Measurements from ENCODE around the gene KIAA1614.

Gene KIAA1614

DNA sequence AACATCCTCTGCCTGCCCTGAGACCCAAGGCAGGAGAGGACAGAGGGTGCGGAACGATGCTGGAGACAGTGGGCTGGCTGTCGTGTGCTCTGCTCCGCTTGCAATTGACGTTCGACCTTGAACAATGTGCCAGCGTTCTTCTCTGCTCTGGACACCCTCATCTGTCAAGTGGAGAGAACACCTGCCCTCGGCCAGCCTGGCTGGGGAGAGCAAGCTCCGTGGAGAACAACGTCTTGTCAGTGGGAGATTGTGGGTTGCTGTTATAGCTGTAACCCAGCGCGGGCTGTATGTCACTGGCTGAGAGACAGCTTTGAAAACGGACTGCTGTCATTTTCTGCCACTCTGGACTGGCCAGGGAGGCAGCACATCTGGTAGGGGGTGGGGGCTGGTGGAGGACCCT lies 14.7 kb downstream of the KIAA1614 start:
- DNase-seq = no peak

DNA sequence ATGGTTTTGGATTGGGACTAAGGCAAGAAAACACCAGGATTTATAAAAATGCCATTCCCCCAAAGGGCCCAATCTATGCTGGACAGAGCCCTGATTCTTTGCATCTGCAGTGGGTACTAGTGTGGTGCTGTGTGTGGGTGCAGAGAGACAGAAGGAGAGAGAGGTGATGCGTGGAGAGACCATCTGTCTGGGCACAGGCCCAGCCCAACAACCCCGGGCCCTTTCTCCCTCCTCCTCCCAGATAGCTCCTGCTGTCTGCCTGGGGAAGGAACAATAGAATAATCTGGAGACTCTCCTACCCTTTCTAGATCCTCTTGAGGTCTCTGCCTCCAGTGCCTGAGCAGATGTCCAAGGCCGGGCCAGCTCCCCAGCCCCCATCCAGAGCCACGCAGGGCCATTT lies 15.1 kb downstream of the KIAA1614 start:
- no peak for DNase-seq

DNA sequence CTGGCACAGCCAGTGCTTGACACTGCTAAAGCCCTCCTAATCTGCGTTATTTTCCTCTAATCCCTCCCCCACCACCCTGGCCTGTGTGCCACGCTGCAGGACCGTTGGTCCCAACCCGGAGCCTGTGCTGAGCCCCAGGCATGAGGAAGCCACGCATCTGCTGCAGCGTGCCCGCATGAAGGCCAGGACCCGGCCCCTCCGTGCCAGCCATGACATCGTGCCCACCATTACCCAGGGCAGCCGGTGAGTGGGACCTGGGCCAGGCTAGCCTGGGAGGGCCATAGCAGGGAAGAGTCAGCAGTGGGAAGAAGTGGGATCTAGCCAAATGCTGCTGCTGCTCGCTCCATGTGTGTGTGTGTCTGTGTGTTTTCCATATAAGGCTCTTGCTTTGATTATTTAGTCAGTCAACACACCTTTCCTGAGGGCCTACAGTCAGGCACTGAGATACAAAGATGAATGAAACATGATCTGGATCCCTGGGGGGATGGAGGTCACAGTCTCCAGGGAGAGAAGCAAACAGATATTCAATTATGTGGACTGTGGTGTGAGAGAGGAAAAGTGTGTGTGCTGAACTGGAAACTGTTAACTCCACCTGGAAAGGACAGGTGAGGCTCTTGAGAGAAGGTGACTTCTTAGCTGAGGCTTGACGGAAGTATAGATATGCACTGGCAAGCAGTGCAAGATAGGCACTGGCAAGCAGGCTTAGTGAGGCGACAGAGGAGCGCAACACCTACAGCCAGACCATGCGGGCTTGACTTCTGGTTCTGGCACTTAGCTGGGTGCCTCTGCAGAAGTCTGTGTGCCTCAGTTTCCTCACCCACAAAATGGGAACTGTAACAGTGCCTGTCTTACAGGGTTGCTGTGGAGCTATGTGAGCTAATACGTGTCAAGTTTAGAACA lies 15.9 kb downstream of the KIAA1614 start:
- no peak for DNase-seq

DNA sequence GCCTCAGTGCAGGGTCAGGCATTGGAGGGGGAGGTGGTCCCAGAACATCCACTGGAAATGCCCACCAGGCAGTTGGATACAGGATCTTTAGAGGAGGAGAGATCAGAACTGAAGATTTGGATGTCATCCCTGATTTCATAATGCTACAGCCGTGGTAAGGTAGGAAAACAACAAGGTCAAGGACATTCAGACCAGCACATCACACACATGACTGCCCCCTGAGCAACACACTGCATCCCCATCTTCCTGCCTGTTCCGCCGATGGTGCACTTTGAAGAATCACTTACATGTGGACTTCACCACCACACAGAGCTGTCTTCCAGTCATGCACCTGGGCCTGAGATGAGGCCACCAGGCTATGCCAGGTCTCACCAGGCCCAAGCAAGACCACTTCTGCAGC lies 16.7 kb downstream of the KIAA1614 start:
- DNase-seq = no peak

DNA sequence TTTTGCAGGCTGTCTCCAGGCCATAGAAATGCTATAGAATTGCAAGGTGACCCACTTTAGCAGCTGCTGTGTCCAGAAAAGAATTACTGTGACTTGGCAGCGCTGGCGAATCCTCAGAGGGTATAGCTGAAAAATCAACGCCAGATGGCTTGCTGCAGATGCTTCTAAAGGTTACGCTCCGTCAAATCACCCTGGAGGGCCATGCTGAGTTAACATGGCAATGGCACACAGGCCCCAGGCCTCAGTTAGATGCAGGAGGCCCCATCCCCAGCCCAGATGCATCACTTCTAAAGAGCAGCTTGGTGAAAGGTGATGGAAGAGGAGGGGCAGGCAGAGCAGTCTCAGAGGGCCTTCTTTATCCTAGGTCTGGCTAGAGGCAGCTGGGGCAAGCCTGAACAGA lies 18.0 kb downstream of the KIAA1614 start:
- no peak for DNase-seq

DNA sequence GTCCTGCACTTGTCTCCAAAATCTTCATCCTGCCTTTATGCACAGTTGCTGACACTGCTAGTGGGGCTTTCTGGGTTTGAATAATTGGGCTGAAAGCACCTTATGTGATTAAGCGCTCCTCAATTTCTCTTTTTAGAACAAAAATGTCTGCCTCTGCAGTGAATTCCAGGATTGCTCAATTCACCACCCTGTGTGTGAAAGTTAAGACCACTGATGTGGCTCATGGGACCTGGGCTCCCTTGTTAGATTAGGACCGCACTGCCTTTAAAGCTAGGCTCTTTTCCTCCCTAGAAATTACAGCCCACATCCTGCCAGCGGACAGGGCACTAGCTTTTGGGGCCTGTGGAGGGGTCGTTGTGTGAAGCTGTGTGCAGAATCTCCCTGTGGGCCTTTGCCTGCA lies 18.8 kb downstream of the KIAA1614 start:
- no peak for DNase-seq

DNA sequence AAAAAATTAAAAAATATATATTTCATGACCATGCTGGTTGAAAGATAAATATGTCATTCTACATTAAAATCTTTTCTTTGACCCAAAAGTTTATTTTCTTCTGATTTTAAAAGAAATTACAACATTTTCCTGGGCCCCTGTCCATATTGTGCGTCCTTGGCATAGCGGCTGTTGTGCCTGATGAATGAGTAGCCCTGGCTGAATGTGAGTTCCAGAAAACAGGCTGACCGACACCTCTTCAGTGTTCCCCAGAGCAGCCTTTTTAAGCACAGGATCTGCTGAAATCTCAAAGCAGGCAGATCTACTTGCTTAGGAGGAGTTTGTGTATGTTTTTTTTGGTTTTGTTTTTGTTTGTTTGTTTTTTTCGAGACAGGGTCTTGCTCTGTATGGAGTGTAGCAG lies 19.7 kb downstream of the KIAA1614 start:
- no peak for DNase-seq

DNA sequence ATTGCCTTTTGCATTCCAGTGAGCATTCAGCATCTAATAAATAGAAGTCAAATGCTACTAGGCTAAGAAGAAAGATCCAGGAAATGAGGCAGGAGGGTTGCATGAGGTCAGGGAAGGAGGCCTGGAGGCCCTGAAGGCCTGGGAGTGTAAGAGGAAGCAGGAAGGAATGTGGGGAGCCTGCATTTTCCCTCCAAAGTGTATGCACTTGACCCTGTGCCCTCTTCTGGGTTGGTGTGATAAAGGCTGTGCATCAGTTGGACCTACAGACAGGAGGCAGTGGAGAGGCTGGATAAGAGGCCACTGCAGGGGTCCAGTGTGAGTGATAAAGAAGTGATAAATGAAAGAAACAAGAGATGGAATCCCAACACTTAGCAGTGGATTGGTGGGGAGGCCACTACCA lies 20.4 kb downstream of the KIAA1614 start:
- DNase-seq = peak; percentile 46

DNA sequence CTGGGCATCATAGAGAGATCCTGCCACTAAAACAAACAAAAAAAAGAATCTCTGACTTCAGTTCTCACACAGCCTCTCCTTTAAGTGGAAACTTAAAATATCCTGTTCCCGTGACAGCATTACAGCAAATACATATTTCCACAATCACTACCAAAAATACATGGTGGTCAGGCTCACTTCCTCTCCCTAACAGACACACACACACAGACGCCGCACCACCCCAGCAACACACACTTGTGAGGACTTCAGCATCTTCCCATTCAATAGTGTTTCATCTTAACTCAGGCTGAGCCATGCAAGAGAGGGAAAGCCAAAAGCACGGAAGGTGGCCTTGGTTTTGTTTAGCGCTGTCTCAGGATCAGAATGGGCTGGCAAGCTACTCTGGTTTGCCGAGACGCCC lies 21.9 kb downstream of the KIAA1614 start:
- DNase-seq = peak; percentile 64

DNA sequence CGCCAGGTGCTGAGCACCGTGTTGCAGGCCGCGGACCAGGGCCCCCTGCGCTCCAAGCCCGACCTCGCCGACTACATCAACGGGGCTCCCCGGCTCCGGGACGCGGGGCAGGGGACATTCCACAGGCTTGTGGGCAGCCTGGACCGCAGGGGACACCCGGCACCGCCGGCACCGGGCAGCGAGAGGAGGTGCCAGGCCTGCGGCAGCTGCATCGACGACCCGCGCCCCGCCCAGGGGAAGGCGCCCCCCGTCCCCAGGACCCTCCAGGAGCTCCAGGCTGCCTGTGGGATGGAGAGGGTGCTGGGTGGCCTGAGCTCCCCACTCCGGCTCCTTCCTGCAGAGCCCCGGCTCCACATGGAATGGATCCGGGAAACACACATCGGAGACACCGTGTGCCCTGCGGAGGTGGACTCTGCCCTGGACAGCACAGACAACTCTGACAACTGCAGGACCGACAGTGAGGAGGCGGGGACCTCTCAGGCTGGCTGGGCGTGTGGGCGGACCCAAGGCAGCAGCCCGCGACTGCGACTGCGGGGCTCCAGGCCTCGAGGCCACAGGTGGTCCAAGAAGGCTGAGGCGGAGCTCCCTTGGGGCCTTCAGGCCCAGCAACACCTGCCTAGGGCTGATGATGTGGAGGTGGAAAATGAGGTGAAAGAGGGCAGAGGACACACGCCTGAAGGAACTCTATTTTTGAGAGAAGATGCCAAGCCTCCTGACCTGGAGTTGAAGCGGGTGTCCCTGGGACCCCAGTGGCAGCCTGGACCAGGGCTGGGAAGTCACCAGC lies 22.8 kb downstream of the KIAA1614 start:
- DNase-seq = no peak

DNA sequence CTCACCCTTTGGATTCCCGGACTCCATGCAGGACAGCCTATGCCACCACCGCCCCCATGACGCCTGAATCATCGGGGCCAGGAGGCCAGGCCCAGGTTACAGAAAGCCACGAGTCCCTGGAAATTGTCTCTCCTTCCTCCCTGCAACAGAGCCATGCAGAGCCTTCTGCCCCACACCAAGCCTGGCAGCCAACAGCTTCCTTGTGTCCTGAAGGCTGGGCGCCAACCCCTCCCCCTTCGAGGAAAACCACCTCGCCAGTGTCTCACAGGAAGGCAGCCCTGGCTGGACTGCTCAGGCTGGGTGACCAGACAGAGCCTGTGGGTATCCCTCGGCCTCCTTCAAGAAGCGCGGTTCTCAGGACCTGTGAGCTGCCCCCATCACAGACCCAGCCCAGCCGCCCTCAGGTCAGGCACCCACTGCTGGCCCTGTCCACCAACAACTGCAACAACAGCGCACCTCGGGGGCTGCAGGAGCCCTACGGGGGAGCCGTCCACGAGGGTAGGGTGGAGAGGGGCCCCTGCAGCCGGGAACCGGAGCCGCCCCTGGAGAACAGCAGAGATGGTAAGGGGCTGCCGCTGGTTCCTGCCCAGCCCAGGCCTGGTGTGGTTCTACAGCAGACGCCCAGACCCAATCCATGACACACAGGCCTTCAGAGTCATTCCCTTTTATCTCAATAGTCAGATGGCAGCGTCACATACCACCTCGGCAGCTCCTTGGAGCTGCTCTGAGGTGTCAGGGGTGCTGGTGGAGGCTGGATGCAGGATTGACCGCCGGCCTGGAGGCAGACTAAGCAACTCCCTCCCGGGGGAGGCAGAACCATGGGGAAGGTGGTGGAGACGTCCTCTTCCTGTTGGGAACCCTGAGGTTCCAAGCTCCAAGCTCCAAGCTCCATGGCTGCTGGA lies 23.7 kb downstream of the KIAA1614 start:
- DNase-seq = no peak

DNA sequence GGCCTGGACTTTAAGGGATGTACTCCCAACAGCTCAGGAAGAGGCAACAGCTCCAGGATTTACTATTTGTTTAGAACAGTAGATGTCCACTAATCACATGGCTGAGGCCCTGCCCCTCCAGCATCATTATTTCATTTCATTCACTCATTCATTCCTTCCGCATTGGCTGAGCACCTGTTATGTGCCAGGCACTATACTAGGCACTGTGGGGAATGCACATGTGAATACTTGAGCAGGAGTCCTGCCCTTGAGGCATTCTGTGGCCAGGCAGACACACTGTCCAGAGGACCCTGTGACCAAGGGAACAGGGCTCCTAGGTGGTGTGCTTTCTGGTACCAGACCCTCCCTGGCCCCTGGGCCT lies 24.3 kb downstream of the KIAA1614 start:
- DNase-seq = no peak

DNA sequence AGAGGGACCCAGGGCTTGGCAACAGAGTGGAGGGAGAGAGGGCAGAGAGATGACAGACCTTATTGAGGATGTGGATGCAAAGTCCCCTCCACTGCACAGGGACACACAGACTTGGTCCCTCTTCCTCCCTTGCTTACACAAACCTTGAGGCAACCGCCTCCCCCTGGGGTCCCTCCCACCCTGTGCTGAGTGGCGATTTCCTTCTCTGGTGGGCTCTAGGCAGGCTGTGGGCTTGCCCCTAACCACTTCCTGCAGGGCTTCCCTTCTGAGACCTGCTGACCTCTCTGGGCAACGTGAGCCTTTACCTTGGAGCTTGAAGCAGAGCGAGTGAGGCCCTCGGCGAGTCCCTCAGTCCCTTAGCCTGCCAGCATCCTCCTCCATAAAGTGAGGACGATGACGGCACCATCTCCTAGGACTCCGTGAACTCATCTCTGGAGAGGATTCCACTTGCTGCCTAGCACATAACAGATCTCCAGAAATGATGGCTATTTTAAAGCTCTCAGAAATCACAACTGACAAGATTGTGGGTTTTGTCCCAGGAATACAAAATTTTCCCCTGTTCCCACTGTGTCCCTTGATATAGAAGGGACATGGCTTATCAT lies 25.0 kb downstream of the KIAA1614 start:
- peak; percentile 23 for DNase-seq

DNA sequence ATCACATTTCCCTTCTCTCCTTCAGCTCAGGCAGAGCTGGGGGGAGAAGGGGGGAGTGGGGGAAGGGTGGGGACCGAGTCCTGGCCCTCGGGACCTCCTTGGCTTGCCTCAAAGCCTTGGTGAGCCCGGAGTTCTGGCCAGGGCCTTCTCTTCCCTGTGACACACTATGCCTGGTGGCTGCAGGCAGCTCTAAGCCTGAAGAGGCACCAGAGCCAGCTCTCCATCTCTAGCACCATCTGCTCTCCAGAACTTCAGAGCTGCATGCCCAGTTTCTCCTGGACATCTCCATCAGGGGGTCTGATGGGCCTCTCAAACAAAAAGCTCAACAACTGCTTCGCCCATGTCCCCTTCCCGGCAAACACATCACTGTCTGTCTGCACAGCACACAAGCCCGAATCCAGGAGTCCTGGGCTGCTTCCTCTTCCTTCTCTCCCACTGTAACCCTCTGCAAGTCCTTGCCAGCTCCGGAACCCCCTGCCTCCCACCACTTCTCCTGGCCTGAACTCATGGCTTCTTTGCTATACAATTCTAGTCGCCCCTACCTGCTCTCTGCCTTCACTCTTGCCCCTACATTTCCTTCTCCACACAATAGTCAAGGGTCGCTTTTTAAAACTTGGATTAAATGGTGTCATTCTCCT lies 26.5 kb downstream of the KIAA1614 start:
- DNase-seq = no peak

DNA sequence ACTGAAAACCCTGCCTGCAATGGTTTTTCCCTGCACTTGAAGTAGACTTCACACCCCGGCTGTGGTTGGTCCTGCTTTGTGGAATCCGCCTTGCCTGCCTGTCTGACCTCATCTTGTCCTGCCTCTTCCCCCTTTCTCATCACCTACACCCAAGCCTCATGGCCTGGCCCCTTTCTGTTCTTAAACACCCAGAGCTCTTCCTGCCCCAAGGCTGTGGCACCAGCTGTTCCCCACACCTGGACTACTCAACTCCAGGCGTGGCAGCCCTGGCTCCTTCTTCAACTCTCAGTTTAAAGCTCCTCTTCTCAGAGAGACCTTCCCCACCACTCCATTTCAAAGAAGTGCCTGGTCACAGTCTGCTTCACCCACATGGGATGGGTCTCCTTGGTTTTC lies 27.0 kb downstream of the KIAA1614 start:
- DNase-seq = no peak

DNA sequence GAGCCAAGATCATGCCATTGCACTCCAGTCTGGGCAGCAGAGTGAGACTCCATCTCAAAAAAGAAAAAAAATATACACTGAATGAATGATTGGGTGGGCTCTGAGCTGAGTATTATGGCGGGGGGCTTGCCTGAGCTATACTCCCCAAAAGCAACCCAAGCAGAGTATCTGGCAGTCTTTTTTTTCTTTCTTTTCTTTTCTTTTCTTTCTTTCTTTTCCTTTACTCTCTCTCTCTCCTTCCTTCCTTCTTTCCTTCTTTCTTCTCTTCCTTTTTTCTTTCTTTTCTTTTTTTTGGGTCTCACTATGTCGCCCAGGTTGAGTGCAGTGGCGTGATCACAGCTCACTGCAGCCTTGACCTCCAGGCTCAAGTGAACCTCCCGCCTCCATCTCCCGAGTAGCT lies 27.7 kb downstream of the KIAA1614 start:
- no peak for DNase-seq

DNA sequence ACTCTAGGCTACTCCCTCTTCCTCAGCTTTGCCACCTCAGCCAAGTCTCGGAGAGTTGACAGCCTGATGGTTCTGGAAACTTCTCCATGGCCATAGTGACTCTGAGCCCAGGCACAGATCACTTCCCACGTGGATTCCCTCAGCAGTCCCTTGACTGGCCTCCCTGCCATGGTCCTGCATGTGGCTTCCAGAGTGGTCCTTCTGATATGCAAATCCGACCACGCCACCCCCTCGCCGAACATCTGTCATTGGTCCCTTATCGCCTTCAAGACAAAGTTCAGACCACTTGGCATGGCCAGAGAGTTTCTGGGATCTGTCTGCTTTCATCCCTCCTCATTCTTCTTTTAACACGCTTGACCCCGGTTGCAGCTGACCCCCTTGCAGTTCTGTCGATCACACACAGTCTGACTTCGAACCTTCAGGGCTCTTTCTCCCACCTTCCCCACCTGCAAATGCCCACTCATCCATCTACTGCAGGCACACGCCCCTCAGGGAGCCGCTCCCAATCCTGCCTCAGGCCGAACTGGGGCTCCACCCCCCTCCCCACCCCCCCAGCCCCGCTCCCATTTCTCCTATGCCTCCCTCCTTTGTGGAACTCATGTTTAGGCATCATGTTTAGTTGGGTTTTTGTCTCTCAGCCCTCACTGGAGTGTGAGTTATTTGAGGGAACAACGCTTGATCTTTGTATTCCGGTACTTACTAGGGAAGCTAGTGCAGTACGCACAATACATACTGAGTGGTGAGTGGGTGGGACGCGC lies 29.0 kb downstream of the KIAA1614 start:
- DNase-seq = no peak

DNA sequence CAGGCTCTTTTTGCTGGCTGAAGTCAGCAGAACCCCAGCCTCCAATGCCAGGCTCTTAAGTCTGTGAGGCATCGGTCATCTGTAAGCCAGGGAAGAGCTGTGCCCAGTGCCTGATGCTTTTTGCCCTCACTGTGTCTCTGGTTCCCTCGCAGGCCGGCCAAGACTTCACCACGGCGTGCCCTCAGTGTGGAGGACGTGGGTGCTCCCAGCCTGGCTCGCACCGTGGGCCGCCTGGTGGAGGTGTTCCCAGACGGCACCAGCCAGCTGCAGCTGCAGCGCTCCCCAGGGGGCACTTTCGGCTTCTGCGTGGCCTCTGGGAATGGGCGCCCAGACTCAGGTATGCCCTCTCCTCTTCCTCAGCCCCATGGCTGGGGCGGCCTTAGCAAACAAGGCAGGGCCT lies 32.5 kb downstream of the KIAA1614 start:
- no peak for DNase-seq

DNA sequence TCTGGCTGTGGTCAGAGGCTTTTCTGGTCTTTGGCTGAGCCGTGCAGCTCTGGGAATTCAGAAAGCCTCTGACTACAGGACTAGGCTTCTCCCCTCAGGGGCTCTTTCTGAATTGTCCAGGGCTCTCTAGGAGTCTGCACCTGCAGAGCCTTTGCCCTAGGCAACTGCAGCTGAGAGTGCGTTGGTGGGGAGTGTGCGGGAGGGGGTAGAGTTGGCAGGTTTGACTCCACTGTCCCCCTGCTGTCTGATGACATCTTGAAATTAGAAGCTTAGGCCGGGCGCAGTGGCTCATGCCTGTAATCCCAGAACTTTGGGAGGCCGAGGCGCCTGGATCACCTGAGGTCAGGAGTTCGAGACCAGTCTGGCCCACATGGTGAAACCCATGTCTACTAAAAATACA lies 32.9 kb downstream of the KIAA1614 start:
- DNase-seq = no peak

DNA sequence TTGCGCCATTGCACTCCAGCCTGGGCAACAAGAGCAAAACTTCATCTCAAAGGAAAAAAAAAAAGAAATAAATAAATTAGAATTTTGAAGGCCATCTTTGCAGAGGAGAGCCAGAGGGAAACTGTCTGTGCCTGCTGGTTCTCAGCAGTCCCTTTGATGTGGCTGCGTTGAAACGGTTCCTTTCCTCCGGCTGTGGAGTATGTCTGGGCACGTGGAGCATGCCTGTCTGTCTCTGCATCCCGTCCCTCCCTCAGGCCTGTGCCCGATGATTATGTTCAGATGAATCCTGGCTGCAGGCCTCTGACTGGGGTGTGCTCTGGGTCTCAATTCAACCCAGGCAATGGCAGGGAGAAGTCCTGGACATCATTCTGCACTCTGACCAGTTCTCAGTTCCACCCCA lies 33.4 kb downstream of the KIAA1614 start:
- DNase-seq = no peak

Data from hematopoietic multipotent progenitor cell treated with erythropoietin and hydrocortisone succinate and interleukin-3 and kit ligand, for 4 days (in vitro differentiated cells).